Ovary (tissue), 1 donor: ENCODE data around the gene AHRR.

Experiments used
- EP300 ChIP-seq: sonication (generic); formaldehyde crosslinking; IDR thresholded peaks from one replicate; pipeline ENCODE4 v1.6.1; 2017; ENCODE audit warnings: antibody characterized with exemption
- POLR2A ChIP-seq: fragments of 450-650 bp; IDR thresholded peaks from one replicate; pipeline ENCODE4 v1.6.1; 2017; ENCODE audit warnings: antibody characterized with exemption, mild to moderate bottlenecking, moderate library complexity

DNA sequence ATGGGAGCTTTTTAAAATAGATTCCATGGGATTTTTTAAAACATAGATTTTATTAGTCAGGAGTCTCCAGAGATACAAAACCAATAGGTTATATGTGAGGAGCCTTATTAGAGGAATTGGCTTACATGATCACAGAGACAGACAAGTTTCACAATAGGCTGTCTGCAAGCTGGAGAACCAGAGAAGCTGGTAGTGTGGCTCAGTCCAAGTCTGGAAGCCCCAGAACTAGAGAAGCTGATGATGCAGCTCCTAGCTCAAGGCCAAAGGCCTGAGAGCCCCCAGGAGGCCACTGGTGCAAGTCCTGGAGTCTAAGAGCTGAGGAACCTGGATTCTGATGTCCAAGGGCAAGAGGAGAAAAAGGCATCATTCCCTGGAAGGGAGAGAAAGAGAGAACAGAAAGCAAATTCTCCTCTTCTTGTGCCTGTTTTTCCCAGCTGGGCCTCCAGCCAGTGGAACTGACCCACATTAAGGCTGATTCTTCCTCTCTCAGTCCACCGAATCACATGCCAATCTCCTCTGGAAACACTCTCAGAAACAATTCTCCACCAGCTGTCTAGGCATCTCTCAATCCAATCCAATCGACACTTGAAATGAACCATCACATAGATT is 59.3 kb downstream of the AHRR start:
- TF ChIP-seq EP300, result no peak
- TF ChIP-seq POLR2A, result no peak
